Activated CD8-positive, alpha-beta memory T cell treated with anti-CD3 and anti-CD28 coated beads for 36 hours (primary cell): ENCODE data around the gene ATE1. TPM values are rescaled to one million over a fixed set of nuclear protein-coding genes. Genes with fewer than 3 reads are reported as not detected.

Experiments
- CTCF ChIA-PET: fragments of 350-600 bp; sonication (Branson Sonifier 250); formaldehyde crosslinking; loops from one replicate; lab custom pipeline; 2021; ENCODE audit warnings: antibody characterized with exemption; lab: Charles Lee
- POLR2A ChIA-PET: fragments of 350-600 bp; sonication (Branson Sonifier 250); formaldehyde crosslinking; loops from one replicate; lab custom pipeline; 2021; ENCODE audit warnings: antibody characterized with exemption; lab: Charles Lee
- total RNA-seq, 2 experiments: library from RNA; stranded (reverse); gene quantifications; one replicate each; pipeline ENCODE4 v1.2.3, GENCODE V29; 2021

The ATE1 gene
- total RNA-seq, 2 experiments from 2014 or later = 32.2 to 34.0 TPM

- ChIA-PET CTCF (no interaction called here), POLR2A (no interaction called here)
These were observed 38.6 kb downstream of the ATE1 start for GRCh38 chr10:121889212-121889611.

- CTCF ChIA-PET = interaction anchor here (1.0 to 1.3 kb wide), 4 partner anchors 9 to 63 kb away, joined by 4 to 6 read pairs (median 4); no protein-coding TSS in a partner anchor
- POLR2A ChIA-PET = no interaction called here
These were observed 40.7 kb downstream of the ATE1 start for GRCh38 chr10:121886997-121887622.

DNA sequence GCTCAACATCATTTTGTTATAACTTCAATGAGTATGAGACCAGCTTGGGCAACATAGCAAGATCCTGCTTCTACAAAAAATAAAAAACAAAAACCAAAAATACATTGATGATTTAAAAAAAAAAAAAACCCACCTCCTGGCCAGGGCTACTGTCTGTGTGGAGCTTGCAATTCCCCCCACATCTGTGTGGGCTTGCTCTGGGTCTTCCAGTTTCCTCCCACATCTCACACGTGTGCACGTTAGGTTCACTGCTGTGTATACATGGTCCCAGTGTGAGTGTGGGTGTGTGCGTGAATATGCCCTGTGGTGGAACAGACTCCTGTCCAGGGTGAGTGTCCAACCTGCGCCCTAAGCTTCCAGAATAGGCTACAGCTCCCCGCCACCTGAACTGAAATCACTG, 41.6 kb downstream of the ATE1 start:
- CTCF ChIA-PET = interaction anchor here (1.3 kb wide), 1 partner anchor 62 kb away, joined by 6 read pairs; no protein-coding TSS in a partner anchor
- POLR2A ChIA-PET = no interaction called here

DNA sequence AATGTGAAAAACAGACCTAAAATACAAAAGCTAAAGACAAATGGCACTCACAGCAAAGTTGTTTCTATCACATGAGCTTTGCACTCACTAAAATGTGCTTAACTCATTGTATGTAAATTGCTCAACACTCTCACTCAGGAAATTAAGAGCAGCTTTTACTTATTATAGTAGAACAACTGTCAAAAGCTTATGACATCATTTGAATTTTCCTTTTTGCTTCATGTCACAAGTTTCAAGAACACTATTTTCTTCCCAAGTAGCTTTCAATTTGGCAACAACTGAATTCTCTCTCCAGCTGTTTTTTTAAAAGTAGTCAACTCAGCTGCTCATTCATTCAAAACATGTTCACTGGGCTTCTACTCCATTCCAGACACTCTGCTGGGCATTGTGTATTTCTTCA, 46.9 kb downstream of the ATE1 start:
- POLR2A ChIA-PET = no interaction called here
- CTCF ChIA-PET = interaction anchor here (0.9 kb wide), 1 partner anchor 57 kb away, joined by 3 read pairs; no protein-coding TSS in a partner anchor

DNA sequence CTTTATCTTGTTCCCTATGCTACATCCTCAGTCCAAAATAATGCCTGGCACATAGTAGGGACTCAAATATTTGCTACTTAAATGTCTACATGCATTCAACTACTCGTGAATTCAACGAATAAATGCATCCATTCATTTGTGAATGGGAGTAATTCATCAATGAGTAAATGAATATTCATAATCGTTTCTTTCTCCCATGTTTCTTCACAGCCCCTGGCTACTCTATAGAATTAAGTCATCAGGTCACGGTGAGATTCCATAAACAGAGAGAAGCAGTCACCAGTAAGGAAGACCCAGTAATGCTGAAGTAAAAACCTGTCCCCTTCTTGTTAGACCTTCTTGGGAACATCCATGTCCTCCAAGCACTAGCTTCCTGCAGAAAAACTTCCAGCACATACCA, 48.4 kb downstream of the ATE1 start:
- ChIA-PET CTCF (no interaction called here), POLR2A (no interaction called here)

DNA sequence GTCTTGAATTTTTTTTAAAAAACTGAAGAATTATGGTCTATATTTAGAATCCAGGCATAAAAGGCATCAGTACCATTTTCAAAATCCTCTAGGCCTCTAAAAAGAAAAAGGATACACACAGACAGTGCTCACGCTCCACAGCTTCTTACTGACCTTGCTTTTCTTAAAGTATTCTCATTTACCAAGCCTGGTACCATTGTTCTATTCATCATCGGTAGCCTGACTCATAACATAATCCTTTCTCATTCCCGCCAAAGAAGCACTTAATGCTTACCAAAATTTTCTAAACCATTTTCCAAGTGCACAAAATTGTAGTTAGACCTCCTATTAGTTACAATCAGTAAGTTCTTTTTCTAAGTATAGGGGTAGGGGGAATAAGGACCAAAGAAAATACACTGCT, 54.6 kb downstream of the ATE1 start:
- ChIA-PET CTCF (no interaction called here), POLR2A (no interaction called here)

- POLR2A ChIA-PET = no interaction called here
- CTCF ChIA-PET = no interaction called here
These were observed 57.4 kb downstream of the ATE1 start for GRCh38 chr10:121870413-121870812.

DNA sequence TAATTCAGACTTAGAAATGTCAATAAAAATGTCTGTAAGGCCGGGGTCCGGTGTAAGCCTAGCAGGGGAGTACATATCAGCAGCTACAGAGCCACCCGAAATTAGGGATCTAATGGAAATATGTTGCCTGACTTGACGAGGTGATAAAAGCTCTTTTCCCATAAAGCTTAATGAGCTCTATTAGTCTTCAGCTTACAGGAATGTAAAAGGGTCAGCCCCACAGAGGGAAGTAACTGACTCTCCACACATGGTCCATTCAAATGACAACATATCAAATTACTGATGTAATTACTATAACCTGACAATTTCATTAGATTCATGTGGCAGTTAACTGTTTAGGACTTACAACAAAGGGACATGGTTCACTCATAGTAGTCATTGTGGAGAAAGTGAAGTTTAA, 62.3 kb downstream of the ATE1 start:
- ChIA-PET CTCF (no interaction called here), POLR2A (interaction anchor here (0.7 kb wide), 1 partner anchor 10 kb away, joined by 3 read pairs; no protein-coding TSS in a partner anchor)

GRCh38 chr10:121864653-121865052, 63.2 kb downstream of the ATE1 start:
- CTCF ChIA-PET = no interaction called here

GRCh38 chr10:121864168-121864567, 63.7 kb downstream of the ATE1 start:
- POLR2A ChIA-PET = no interaction called here
- CTCF ChIA-PET = no interaction called here

More at GRCh38 chr10:121864653-121865052, 63.2 kb downstream of the ATE1 start:
- POLR2A ChIA-PET = no interaction called here

DNA sequence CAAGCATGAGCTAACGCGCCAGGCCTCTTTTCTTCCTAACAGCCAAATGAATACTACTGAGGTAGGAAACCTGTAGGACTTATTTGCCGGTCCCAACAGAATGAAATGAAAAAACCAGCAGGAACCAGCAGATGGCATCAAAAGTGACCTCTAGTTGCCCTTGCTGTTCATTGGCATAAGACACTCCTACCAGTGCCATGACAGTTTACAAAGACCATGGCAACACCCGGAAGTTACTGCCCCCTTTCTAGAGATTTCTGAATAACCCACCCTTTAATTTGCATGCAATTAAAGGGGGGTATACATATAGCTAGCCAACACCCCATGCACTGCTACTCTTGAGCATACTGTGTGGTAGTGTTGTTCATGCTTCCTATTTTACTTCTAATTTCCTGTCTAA, 65.2 kb downstream of the ATE1 start:
- ChIA-PET POLR2A (no interaction called here), CTCF (interaction anchor here (0.6 kb wide), 1 partner anchor 1050 kb away, joined by 3 read pairs; no protein-coding TSS in a partner anchor)

- POLR2A ChIA-PET = interaction anchor here (0.5 kb wide), 1 partner anchor 9 kb away, joined by 5 read pairs; no protein-coding TSS in a partner anchor
- CTCF ChIA-PET = no interaction called here
These were observed 65.8 kb downstream of the ATE1 start for GRCh38 chr10:121862042-121862441.

GRCh38 chr10:121860810-121861209, 67.0 kb downstream of the ATE1 start:
- ChIA-PET CTCF (no interaction called here), POLR2A (no interaction called here)

- CTCF ChIA-PET = no interaction called here
These were observed 72.9 kb downstream of the ATE1 start for GRCh38 chr10:121854809-121855445.

GRCh38 chr10:121853950-121854349, 73.9 kb downstream of the ATE1 start:
- ChIA-PET CTCF (no interaction called here), POLR2A (no interaction called here)

More at GRCh38 chr10:121854809-121855445, 72.9 kb downstream of the ATE1 start:
- POLR2A ChIA-PET = interaction anchor here (0.6 kb wide), 1 partner anchor 11 kb away, joined by 3 read pairs; no protein-coding TSS in a partner anchor

DNA sequence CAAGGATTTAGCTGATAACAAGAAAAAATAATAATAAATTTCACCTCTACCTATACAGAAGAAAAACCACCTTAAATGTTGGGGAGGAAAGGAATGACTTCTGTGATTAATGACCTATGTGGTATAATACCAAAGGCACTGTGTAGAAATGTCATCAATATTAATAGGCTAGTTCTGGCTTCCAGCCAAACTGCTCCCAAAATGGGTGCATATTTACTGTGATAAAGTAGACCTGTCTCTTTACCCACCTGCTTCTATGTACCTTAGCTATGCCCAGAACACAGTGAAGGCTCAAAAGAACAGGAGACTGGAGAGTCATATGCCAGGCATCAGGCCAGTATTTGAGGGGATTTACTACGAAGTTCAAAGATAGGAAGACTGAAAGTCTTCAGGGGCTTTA, 76.0 kb downstream of the ATE1 start:
- POLR2A ChIA-PET = no interaction called here
- CTCF ChIA-PET = no interaction called here

GRCh38 chr10:121848082-121848481, 79.7 kb downstream of the ATE1 start:
- ChIA-PET CTCF (interaction anchor here (0.6 kb wide), 1 partner anchor 43 kb away, joined by 3 read pairs; no protein-coding TSS in a partner anchor), POLR2A (no interaction called here)

DNA sequence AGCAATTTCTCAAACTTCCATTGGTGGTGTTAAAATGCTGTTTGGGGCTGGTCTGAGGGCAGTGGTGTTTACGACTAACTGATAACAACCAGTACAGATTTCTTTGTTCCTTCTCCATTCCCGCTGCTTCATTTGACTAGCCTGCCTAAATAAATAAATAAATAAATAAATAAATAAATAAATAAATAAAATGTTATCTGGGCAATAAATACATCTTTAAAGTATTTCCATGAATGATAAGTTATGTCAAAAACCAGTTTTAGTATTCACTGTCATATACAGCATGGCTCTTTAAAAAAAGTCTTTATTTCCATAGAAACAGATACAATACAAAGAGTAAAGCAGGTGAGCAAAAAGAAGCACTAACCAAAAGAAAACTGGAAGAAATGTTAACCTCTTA, 81.3 kb downstream of the ATE1 start:
- ChIA-PET CTCF (no interaction called here), POLR2A (no interaction called here)

DNA sequence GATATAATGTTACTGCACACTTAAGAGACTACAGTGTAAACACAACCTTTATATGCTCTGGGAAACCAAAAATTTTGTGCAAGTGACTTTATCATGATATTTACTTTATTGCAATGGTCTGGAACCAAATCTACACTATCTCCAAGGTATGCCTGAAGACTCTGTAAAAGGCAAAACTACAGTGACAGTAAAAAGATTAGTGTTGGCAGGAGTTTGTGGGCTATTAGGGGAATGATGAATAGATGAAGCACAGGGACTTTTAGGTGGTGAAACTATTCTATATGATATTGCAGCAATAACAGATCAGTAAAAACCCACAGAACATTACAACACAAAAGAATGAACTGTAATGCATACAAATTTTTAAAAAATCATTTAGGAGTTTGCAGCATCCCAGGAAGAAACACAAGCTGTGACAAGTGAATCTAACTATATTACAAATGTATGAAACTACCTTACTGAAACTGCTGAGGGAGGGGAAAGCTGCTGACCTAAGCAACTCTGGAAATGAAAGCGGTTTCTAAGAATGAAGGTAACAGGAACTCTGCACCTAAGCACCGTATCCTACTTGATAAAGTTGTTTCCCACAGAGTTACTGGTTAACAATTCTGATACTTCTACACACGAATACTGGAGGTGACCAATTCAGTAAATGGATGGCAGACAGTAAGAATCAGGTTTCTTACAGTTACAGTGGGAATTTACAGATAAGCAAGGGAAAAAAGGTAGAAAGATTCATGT, 82.6 kb downstream of the ATE1 start:
- CTCF ChIA-PET = interaction anchor here (1.2 kb wide), 1 partner anchor 21 kb away, joined by 3 read pairs; no protein-coding TSS in a partner anchor

DNA sequence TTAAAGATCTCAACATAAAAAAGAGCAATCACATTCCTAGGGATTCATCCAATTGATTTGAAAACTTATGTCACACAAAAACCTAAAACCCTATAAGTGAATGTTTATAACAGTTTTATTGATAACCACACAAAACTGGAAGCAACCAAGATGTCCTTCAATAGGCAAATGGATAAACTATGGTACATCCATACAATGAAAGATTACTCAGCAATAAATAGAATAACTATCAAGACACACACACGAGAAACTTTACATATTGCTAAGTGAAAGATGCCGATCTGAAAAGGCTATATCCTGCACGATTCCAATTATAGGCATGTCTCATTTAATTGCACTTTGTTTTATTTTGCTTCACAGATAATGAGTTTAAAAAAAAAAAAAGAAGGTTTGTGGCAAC, 83.3 kb downstream of the ATE1 start:
- POLR2A ChIA-PET = no interaction called here
- CTCF ChIA-PET = no interaction called here

More for the DNA sequence above, 82.6 kb downstream of the ATE1 start:
- POLR2A ChIA-PET = no interaction called here
